Right cardiac atrium (tissue), 5 donors: ENCODE data around the gene YIF1B. TPM values are rescaled to one million over a fixed set of nuclear protein-coding genes. Genes with fewer than 3 reads are reported as not detected.
"Not testable (repeated sequence)": the region's sequence is repeated elsewhere in the genome, so short reads cannot be mapped to it uniquely, and the experiment has no call there.

ENCODE experiments used
- ATAC-seq, 2 donors: fragments of 200-7000 bp; cut with Tn5 transposase; one replicate each; pipeline versions ENCODE4 v1.8.0 to v1.9.1; 2020; ENCODE audit warnings: moderate library complexity in 2 of 2, mild to moderate bottlenecking in 1 of 2
- DNase-seq, 3 donors: peaks; one replicate each; pipeline ENCODE4 v3.0.0-alpha.2; 2020
- H3K27ac ChIP-seq: one replicate; pipeline ENCODE4 v1.5.1; 2013; ENCODE audit warnings: mild to moderate bottlenecking, low read length, control low read depth, moderate library complexity
- H3K27me3 ChIP-seq: one replicate; pipeline ENCODE4 v1.6.1; 2013; ENCODE audit not compliant: control insufficient read depth, insufficient read depth
- H3K4me1 ChIP-seq: one replicate; pipeline ENCODE4 v1.6.1; 2013; ENCODE audit warnings: low read length; ENCODE audit not compliant: control insufficient read depth, insufficient read depth
- H3K4me3 ChIP-seq: one replicate; pipeline ENCODE4 v1.5.1; 2013; ENCODE audit warnings: low read length, control low read depth
- H3K9me3 ChIP-seq: one replicate; pipeline ENCODE4 v1.6.1; 2013; ENCODE audit warnings: low read length; ENCODE audit not compliant: control insufficient read depth
- WGBS: extraction: QIAGEN DNeasy Blood & Tissue Kit; methylation state at CpG from one replicate; pipeline ENCODE4 v1.1.7; 2013; 5-methylcytosine and 5-hydroxymethylcytosine counted together
- intact Hi-C, 4 donors: fragments of 100-400 bp; cut with DNase I; formaldehyde crosslinking; loops; one replicate each; pipeline versions ENCODE4 v1.11.0 to v1.14.0; 2022 to 2023
- long read RNA-seq, 4 donors: library from polyadenylated mRNA; unstranded; transcript quantifications; one replicate each; pipeline ENCODE4 v2.0.0, GENCODE V29; 2020 to 2021
- polyA plus RNA-seq: library from polyadenylated mRNA; stranded (reverse); fragments of 200-250 nt; gene quantifications from one replicate; pipeline ENCODE4 v1.2.3, GENCODE V29; 2013
- total RNA-seq, 4 donors: library from RNA; stranded (reverse); fragmentation: NEBNext Ultra II Directional; extraction: Animal tissue kit (Norgen Biotek cat#: 25700); gene quantifications; one replicate each; pipeline ENCODE4 v1.2.1, GENCODE V29; 2021
- donor health status: healthy with polysubstance abuse.
- donor health status: DM: no; HTN: yes; CAD: no.
- donor health status: DM: no; HTN: no; CAD: no.
- donor health status: DM: no; HTN: yes; CAD: no; lungs with severe emphysema.
- donor health status: DM: yes; HTN: yes; CAD: no.

Gene YIF1B, protein sequence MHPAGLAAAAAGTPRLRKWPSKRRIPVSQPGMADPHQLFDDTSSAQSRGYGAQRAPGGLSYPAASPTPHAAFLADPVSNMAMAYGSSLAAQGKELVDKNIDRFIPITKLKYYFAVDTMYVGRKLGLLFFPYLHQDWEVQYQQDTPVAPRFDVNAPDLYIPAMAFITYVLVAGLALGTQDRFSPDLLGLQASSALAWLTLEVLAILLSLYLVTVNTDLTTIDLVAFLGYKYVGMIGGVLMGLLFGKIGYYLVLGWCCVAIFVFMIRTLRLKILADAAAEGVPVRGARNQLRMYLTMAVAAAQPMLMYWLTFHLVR
- 10 to 100 TPM; 15.9 to 24.4 (median 19.9) TPM for total RNA-seq
- polyA plus RNA-seq: 25.7 TPM
- long read RNA-seq, donor 1, transcript YIF1B-216 (8 exons, 1,181 nt): major isoform, 23 of 42 reads
- long read RNA-seq, donor 1, partial matches to known transcripts: 4 of 42 reads
- long read RNA-seq, donor 1, other reads (novel, unspliced or antisense): 6 of 42 reads
- long read RNA-seq, donor 2, transcript YIF1B-216 (8 exons, 1,181 nt): major isoform, 11 of 25 reads
- long read RNA-seq, donor 2, transcript YIF1B-203 (8 exons, 1,225 nt): minor isoform, 5 of 25 reads
- long read RNA-seq, donor 2, partial matches to known transcripts: 1 of 25 reads
- long read RNA-seq, donor 2, other reads (novel, unspliced or antisense): 3 of 25 reads
- long read RNA-seq, donor 3, transcript YIF1B-203 (8 exons, 1,225 nt): minor isoform, 11 of 81 reads
- long read RNA-seq, donor 3, transcript YIF1B-216 (8 exons, 1,181 nt): major isoform, 46 of 81 reads
- long read RNA-seq, donor 3, partial matches to known transcripts: 1 of 81 reads
- long read RNA-seq, donor 3, other reads (novel, unspliced or antisense): 13 of 81 reads
- long read RNA-seq, donor 4, transcript YIF1B-216 (8 exons, 1,181 nt): major isoform, 6 of 12 reads
- long read RNA-seq, donor 4, partial matches to known transcripts: 0 of 12 reads
- long read RNA-seq, donor 4, other reads (novel, unspliced or antisense): 0 of 12 reads

GRCh38 chr19:38315657-38316476 is at the start of gene YIF1B:
TSS of gene YIF1B (minus strand) at chr19:38315947. CDS start at chr19:38315917, 30 bp downstream.
- ATAC-seq: peak; percentile 96 to 97
- intact Hi-C loops: loop anchor here in 2 of 4 donors (5.0 kb wide), 2 partner anchors 39 to 59 kb away; partner anchors contain the start of gene PPP1R14A (in 1 of the 2)
- under 1% methylated on average over 64 of the region's 64 CpGs for WGBS

DNA sequence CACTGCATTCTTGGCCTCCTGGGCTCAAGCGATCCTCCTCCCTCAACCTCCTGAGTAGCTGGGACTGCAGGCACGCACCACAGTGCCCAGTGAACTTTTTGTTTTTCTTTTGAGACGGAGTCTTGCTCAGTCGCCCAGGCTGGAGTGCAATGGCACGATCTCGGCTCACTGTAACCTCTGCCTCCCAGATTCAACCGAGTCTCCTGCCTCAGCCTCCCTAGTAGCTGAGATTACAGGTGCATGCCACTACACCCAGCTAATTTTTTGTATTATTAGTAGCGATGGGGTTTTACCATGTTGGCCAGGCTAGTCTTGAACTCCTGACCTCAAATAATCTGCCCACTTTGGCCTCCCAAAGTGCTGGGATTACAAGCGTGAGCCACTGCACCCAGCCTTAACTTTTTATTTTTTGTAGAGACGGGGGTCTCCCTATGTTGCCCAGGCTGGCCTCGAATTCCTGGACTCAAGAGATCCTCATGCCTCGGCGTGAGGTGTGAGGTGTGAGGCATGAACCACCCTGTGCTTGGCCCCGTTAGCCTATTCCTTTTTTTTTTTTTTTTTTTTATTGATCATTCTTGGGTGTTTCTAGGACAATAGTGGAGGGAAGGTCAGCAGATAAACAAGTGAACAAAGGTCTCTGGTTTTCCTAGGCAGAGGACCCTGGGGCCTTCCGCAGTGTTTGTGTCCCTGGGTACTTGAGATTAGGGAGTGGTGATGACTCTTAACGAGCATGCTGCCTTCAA is 47.4 kb upstream of the YIF1B start:
- intact Hi-C loops: not testable (repeated sequence)

More at GRCh38 chr19:38315657-38316476, at the start of gene YIF1B:
- DNase-seq: peak; percentile 98 to 99 (median 98)
- Histone ChIP-seq H3K27me3 (no peaks in the 10 kb centered on the region), H3K4me3 (peak within 1 kb of the TSS; percentile 53), H3K4me1 (peaks cover 4% of the 10 kb centered on the region), H3K9me3 (no peaks in the 10 kb centered on the region), H3K27ac (peak within 1 kb of the TSS; percentile 73)

DNA sequence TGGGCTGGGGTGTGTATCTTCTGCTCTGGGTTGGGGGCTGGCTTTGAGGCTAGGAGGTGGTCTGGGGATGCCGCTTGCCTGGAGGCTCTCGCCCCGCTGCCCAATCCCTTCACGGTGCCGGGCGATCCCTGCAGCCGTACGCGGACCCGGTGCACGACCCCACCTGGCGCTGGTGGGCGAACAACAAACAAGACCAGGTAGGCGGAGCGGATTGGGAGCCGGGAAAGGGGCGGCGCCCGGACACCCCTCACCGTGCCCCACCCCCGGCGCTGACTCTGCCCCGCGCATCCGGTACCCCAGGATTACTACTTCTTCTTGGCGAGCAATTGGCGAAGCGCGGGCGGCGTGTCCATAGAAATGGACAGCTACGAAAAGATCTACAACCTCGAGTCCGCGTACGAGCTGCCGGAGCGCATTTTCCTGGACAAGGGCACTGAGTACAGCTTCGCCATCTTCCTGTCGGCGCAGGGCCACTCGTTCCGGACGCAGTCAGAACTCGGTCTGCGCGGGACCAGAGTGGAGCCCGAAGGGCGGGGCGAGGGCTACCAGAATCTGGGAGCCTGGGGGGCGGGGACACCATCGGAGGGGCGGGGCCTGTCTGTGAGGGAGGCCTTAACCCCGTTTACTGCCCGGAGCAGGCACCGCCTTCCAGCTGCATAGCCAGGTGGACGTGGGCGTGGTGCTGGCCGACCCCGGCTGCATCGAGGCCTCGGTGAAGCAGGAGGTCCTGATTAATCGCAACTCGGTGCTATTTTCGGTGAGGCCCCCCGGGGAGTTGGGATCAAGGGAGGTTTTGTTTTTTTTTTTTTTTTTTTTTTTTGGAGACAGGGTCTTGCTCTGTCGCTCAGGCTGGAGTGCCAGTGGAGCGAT is 46.6 kb upstream of the YIF1B start:
- 2% methylated on average over 68 of the region's 68 CpGs for WGBS
- ATAC-seq: peak; percentile 87 to 90
- no peak overlapping the region for H3K27ac ChIP-seq

More for the DNA sequence above, 47.4 kb upstream of the YIF1B start:
- H3K4me1 ChIP-seq, H3K4me3 ChIP-seq, ATAC-seq, DNase-seq, H3K9me3 ChIP-seq, H3K27ac ChIP-seq, H3K27me3 ChIP-seq: not testable (repeated sequence)
- WGBS: 86% methylated on average over 15 of the region's 16 CpGs

DNA sequence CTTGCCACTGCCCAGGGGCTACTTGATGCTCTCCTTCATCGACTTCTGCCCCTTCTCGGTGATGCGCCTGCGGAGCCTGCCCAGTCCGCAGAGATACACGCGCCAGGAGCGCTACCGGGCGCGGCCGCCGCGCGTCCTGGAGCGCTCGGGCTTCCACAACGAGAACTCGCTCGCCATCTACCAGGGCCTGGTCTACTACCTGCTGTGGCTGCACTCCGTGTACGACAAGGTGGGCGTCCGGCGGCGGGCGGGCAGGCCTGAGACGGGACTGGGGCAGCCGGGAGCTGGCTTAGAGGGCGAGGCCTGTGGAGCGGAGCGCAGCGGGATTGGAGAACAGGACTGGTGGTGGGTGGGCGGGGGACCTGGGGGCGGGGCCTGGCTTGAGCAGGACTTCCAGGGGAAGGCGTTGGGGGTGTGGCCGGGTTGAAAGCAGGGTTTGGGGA is 45.9 kb upstream of the YIF1B start:
- H3K4me3 ChIP-seq: peak overlapping the region; percentile 51
- H3K4me1 ChIP-seq: no peaks in the 10 kb centered on the region
- intact Hi-C loops: no loop called here
- DNase-seq (peak; percentile 83 to 91 (median 91)), ATAC-seq (peak; percentile 91 to 94)
- no peak overlapping the region for H3K27ac ChIP-seq
- under 1% methylated on average over 37 of the region's 37 CpGs for WGBS
- H3K27me3 ChIP-seq: no peaks in the 10 kb centered on the region
- H3K9me3 ChIP-seq: no peaks in the 10 kb centered on the region

More for the DNA sequence above, 46.6 kb upstream of the YIF1B start:
- H3K27me3 ChIP-seq: no peaks in the 10 kb centered on the region
- H3K4me1 ChIP-seq: no peaks in the 10 kb centered on the region
- intact Hi-C loops: no loop called here
- peak overlapping the region; percentile 51 for H3K4me3 ChIP-seq
- DNase-seq: peak; percentile 89 to 96 (median 95)
- no peaks in the 10 kb centered on the region for H3K9me3 ChIP-seq

DNA sequence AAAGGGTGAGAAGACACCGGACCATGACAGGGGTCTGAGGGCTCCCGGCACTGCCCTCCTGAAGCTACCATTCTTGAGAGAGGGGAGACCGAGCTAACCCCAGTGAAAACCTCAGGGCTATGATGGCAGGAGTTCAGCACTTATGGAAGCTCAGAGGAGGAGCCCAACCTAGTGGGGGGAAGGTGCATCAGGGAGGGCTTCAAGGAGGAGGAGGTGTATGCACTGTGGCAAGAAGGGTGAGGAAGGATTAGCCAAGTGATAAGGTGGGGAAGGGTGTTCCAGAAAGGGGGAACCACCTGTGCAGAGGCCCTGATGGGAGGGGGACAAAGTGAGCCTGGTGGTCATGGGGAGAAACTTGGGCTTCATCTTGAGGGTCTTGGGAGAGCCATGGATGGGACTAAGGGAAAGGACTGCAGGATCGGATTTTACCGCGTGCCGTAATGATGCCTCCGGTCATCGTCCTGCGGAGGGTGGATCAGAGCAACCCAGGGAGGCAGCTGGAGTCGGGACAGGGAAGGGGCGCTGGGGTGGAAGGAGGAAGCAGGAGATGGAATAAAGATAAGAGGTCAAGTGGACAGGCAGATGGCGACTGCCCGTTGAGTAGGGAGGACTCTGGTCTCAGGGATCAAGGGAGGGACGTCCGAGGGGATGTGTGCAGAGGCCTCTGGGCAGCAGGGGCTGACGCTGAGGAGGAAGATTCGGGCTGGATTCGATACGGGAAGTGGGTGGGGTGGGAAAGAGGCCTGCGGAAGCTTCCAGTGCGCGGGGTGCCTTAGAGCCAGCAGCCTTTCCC is 45.3 kb upstream of the YIF1B start:
- ATAC-seq (peak; percentile 24 to 42), DNase-seq (no peak)
- no peaks in the 10 kb centered on the region for H3K4me1 ChIP-seq
- no peak overlapping the region for H3K27ac ChIP-seq
- H3K9me3 ChIP-seq: no peaks in the 10 kb centered on the region
- intact Hi-C loops: no loop called here
- 17% methylated on average over 23 of the region's 23 CpGs for WGBS
- no peaks in the 10 kb centered on the region for H3K27me3 ChIP-seq
- H3K4me3 ChIP-seq: peak overlapping the region; percentile 51

GRCh38 chr19:38360351-38360750 is 44.6 kb upstream of the YIF1B start:
- Histone ChIP-seq H3K27ac (no peak overlapping the region), H3K4me1 (no peaks in the 10 kb centered on the region), H3K9me3 (no peaks in the 10 kb centered on the region), H3K27me3 (no peaks in the 10 kb centered on the region), H3K4me3 (no peak overlapping the region)
- WGBS: 82% methylated on average over 9 of the region's 9 CpGs
- DNase-seq (no peak), ATAC-seq (no peak)
- intact Hi-C loops: no loop called here

- H3K27ac ChIP-seq: no peak overlapping the region
- no peaks in the 10 kb centered on the region for H3K9me3 ChIP-seq
- H3K27me3 ChIP-seq: no peaks in the 10 kb centered on the region
- H3K4me3 ChIP-seq: no peak overlapping the region
- intact Hi-C loops: no loop called here
- WGBS: 54% methylated on average over 18 of the region's 18 CpGs
- H3K4me1 ChIP-seq: no peaks in the 10 kb centered on the region
- DNase-seq (no peak), ATAC-seq (no peak)
These were observed 43.7 kb upstream of the YIF1B start for GRCh38 chr19:38359242-38360021.

GRCh38 chr19:38358071-38358470 is 42.3 kb upstream of the YIF1B start:
- H3K27ac ChIP-seq: no peak overlapping the region
- ATAC-seq (no peak), DNase-seq (no peak)
- H3K4me3 ChIP-seq: no peak overlapping the region
- no peaks in the 10 kb centered on the region for H3K27me3 ChIP-seq
- no peaks in the 10 kb centered on the region for H3K9me3 ChIP-seq
- intact Hi-C loops: no loop called here
- no peaks in the 10 kb centered on the region for H3K4me1 ChIP-seq
- 40% methylated on average over 5 of the region's 5 CpGs for WGBS
